H1 (cell line): ENCODE results near the gene ARMS2. TPM values are rescaled to one million over a fixed set of nuclear protein-coding genes. Genes with fewer than 3 reads are reported as not detected.
A peak's percentile ranks its signal among the peaks of the same experiment; 100 is the strongest.

Source experiments
- CTCF ChIA-PET: fragments of 300-600 bp; sonication (Branson Sonifier 250); formaldehyde crosslinking; loops from one replicate; lab custom pipeline; 2021; ENCODE audit not compliant: partially characterized antibody; lab: Charles Lee
- POLR2A ChIA-PET: fragments of 300-600 bp; sonication (Branson Sonifier 250); formaldehyde crosslinking; loops from one replicate; lab custom pipeline; 2021; ENCODE audit warnings: inconsistent platforms; ENCODE audit not compliant: partially characterized antibody; lab: Charles Lee
- DNase-seq, 2 experiments: peaks; one replicate each; pipeline versions ENCODE4 v3.0.0 to v3.0.0-alpha.2; 2010 to 2022; ENCODE audit warnings: low spot score in 2 of 2, low read depth in 1 of 2, mixed read lengths in 1 of 2
- FAIRE-seq: peaks from 2 replicates; lab custom pipeline; 2011; peaks lifted over from hg19 to GRCh38; lab: Jason Lieb, UNC
- H2AFZ ChIP-seq: 2 replicates; pipeline ENCODE4 v1.8.1; 2012; ENCODE audit warnings: low read length, inconsistent platforms
- H2AK5ac ChIP-seq: 2 replicates; pipeline ENCODE4 v1.6.1; 2013; ENCODE audit warnings: low read depth, low read length
- H2BK120ac ChIP-seq: replicated peaks from 2 replicates; pipeline ENCODE3; 2013; ENCODE audit warnings: low read depth, low read length, inconsistent platforms
- H2BK12ac ChIP-seq: 2 replicates; pipeline ENCODE4 v1.6.1; 2013; ENCODE audit warnings: low read depth, low read length
- H2BK15ac ChIP-seq: 2 replicates; pipeline ENCODE4 v1.6.1; 2013; ENCODE audit warnings: low read length
- H2BK20ac ChIP-seq: 2 replicates; pipeline ENCODE4 v1.6.1; 2013; ENCODE audit warnings: low read length
- H2BK5ac ChIP-seq: 2 replicates; pipeline ENCODE4 v1.6.1; 2013; ENCODE audit warnings: low read depth, low read length
- H3K14ac ChIP-seq: 2 replicates; pipeline ENCODE4 v1.6.1; 2013; ENCODE audit warnings: inconsistent platforms; ENCODE audit not compliant: insufficient read length
- H3K18ac ChIP-seq: 2 replicates; pipeline ENCODE4 v1.6.1; 2013; ENCODE audit warnings: low read length; ENCODE audit errors: extremely low read depth
- H3K23ac ChIP-seq: 2 replicates; pipeline ENCODE4 v1.6.1; 2013; ENCODE audit warnings: inconsistent platforms; ENCODE audit not compliant: insufficient read length
- H3K23me2 ChIP-seq: 2 replicates; pipeline ENCODE4 v1.6.1; 2013; ENCODE audit warnings: low read depth, low read length
- H3K27ac ChIP-seq: 2 replicates; pipeline ENCODE4 v1.6.1; 2011; ENCODE audit warnings: low read depth, low read length, inconsistent platforms
- H3K27me3 ChIP-seq, 4 experiments: replicated peaks in 1 of 4; 1 replicate in 1 of 4; 2 replicates in 3 of 4; pipeline versions ENCODE4 v1.6.1 to v1.8.1; 2011 to 2013; ENCODE audit warnings: low read length in 3 of 4, mild to moderate bottlenecking in 3 of 4, inconsistent platforms in 2 of 4, mixed read lengths in 2 of 4, moderate library complexity in 1 of 4; ENCODE audit not compliant: control insufficient read depth in 3 of 4, insufficient read depth in 3 of 4; ENCODE audit errors: extremely low read depth in 1 of 4
- H3K36me3 ChIP-seq, 4 experiments: 2 replicates each; pipeline versions ENCODE4 v1.6.1 to v1.8.1; 2011 to 2013; ENCODE audit warnings: mild to moderate bottlenecking in 4 of 4, low read length in 3 of 4, moderate library complexity in 2 of 4, control low read depth in 1 of 4, inconsistent platforms in 1 of 4; ENCODE audit not compliant: insufficient read depth in 4 of 4, control insufficient read depth in 2 of 4
- H3K4ac ChIP-seq: replicated peaks from 2 replicates; pipeline ENCODE3; 2013; ENCODE audit warnings: low read length, low read depth, mixed read lengths, inconsistent platforms; ENCODE audit not compliant: insufficient read length
- H3K4me1 ChIP-seq, 4 experiments: replicated peaks in 1 of 4; 1 replicate in 1 of 4; 2 replicates in 3 of 4; pipeline versions ENCODE4 v1.6.1 to v1.8.1; 2011 to 2013; ENCODE audit warnings: low read length in 3 of 4, inconsistent platforms in 2 of 4, mixed read lengths in 1 of 4; ENCODE audit not compliant: insufficient read depth in 4 of 4, control insufficient read depth in 3 of 4
- H3K4me2 ChIP-seq, 2 experiments: 2 replicates each; pipeline versions ENCODE4 v1.6.1 to v1.8.1; 2011 to 2013; ENCODE audit warnings: low read depth in 2 of 2, low read length in 2 of 2, control low read depth in 1 of 2, inconsistent platforms in 1 of 2, mild to moderate bottlenecking in 1 of 2; ENCODE audit not compliant: insufficient read depth in 1 of 2
- H3K4me3 ChIP-seq, 4 experiments: fragments of 200-600, 300-600 bp in 1 of 4; sonication (generic), shearing (Covaris generic), sonication (Bioruptor Twin) in 1 of 4; 2 replicates each; pipeline versions ENCODE4 v1.5.1 to v1.8.1; 2011 to 2016; ENCODE audit warnings: low read length in 4 of 4, low read depth in 3 of 4, control low read depth in 2 of 4, inconsistent platforms in 2 of 4, mild to moderate bottlenecking in 2 of 4, mixed read lengths in 1 of 4, moderate library complexity in 1 of 4; ENCODE audit not compliant: insufficient read depth in 2 of 4; ENCODE audit errors: extremely low read depth in 1 of 4
- H3K56ac ChIP-seq: replicated peaks from 2 replicates; pipeline ENCODE3; 2013; ENCODE audit warnings: low read depth, mild to moderate bottlenecking, mixed read lengths, low read length, inconsistent platforms; ENCODE audit not compliant: insufficient read length
- H3K79me1 ChIP-seq: 2 replicates; pipeline ENCODE4 v1.6.1; 2013; ENCODE audit warnings: low read depth, low read length, control low read depth
- H3K79me2 ChIP-seq, 2 experiments: 2 replicates each; pipeline versions ENCODE4 v1.6.1 to v1.8.1; 2012 to 2013; ENCODE audit warnings: low read length in 2 of 2, mild to moderate bottlenecking in 2 of 2, inconsistent platforms in 1 of 2; ENCODE audit not compliant: insufficient read depth in 2 of 2, control insufficient read depth in 1 of 2
- H3K9ac ChIP-seq, 4 experiments: replicated peaks in 1 of 4; 1 replicate in 1 of 4; 2 replicates in 3 of 4; pipeline versions ENCODE4 v1.6.1 to v1.8.1; 2011 to 2013; ENCODE audit warnings: low read depth in 3 of 4, low read length in 3 of 4, control low read depth in 2 of 4, mild to moderate bottlenecking in 2 of 4, moderate library complexity in 2 of 4, inconsistent platforms in 1 of 4; ENCODE audit errors: extremely low read depth in 1 of 4
- H3K9me3 ChIP-seq, 2 experiments: 2 replicates each; pipeline versions ENCODE4 v1.6.1 to v1.8.1; 2012 to 2013; ENCODE audit warnings: mild to moderate bottlenecking in 2 of 2, moderate library complexity in 2 of 2, control low read depth in 1 of 2, inconsistent platforms in 1 of 2, low read depth in 1 of 2, low read length in 1 of 2, mixed read lengths in 1 of 2; ENCODE audit not compliant: insufficient read depth in 2 of 2
- H4K20me1 ChIP-seq, 2 experiments: replicated peaks in 1 of 2; 2 replicates each; pipeline versions ENCODE3 to v1.8.1; 2011 to 2013; ENCODE audit warnings: inconsistent platforms in 2 of 2, low read length in 2 of 2, mild to moderate bottlenecking in 1 of 2; ENCODE audit not compliant: insufficient read depth in 2 of 2, control insufficient read depth in 1 of 2
- H4K5ac ChIP-seq: 2 replicates; pipeline ENCODE4 v1.6.1; 2013; ENCODE audit warnings: low read length, low read depth, mixed read lengths, inconsistent platforms; ENCODE audit not compliant: insufficient read length
- H4K8ac ChIP-seq: 2 replicates; pipeline ENCODE4 v1.8.0; 2013; ENCODE audit warnings: mild to moderate bottlenecking, moderate library complexity, low read length, inconsistent platforms; ENCODE audit not compliant: insufficient read depth; ENCODE audit errors: extremely low read depth
- H4K91ac ChIP-seq: replicated peaks from 2 replicates; pipeline ENCODE3; 2013; ENCODE audit warnings: low read length, mixed read lengths, inconsistent platforms; ENCODE audit not compliant: insufficient read length
- ASH2L ChIP-seq: fragments of 200-600, 300-600 bp; sonication (generic); IDR thresholded peaks from one replicate; pipeline ENCODE4 v1.7.1; 2017; ENCODE audit warnings: low read length
- CBX8 ChIP-seq: fragments of 300-800, 300-1000 bp; sonication (generic); IDR thresholded peaks from 2 replicates; pipeline ENCODE4 v1.7.1; 2016; ENCODE audit warnings: low read depth, low read length, borderline replicate concordance
- JUND ChIP-seq: IDR thresholded peaks from 2 replicates; pipeline ENCODE4 v1.6.1; 2011; ENCODE audit warnings: mild to moderate bottlenecking, improper control_type of control experiment, low read length
- KDM5A ChIP-seq: fragments of 200-600 bp; IDR thresholded peaks from 2 replicates; pipeline ENCODE4 v1.7.1; 2012; ENCODE audit warnings: mild to moderate bottlenecking, low read length, inconsistent platforms, mixed read lengths
- MAFK ChIP-seq: IDR thresholded peaks from 2 replicates; pipeline ENCODE4 v1.6.1; 2012; ENCODE audit warnings: low read depth, mild to moderate bottlenecking, improper control_type of control experiment, low read length
- POLR2AphosphoS5 ChIP-seq: IDR thresholded peaks from 2 replicates; pipeline ENCODE4 v1.6.1; 2011; ENCODE audit warnings: low read depth, low read length
- POU5F1 ChIP-seq: IDR thresholded peaks from 2 replicates; pipeline ENCODE4 v1.6.1; 2011; ENCODE audit warnings: low read depth, mild to moderate bottlenecking, low read length, moderate library complexity
- RBBP5 ChIP-seq: IDR thresholded peaks from 2 replicates; pipeline ENCODE4 v1.7.1; 2012; ENCODE audit warnings: low read depth, mild to moderate bottlenecking, inconsistent platforms, low read length, moderate library complexity, borderline replicate concordance
- RNF2 ChIP-seq: fragments of 200-900, 300-1000 bp; sonication (generic); IDR thresholded peaks from 2 replicates; pipeline ENCODE4 v1.7.1; 2016; ENCODE audit warnings: borderline replicate concordance, low read depth, mild to moderate bottlenecking, antibody characterized with exemption, low read length; ENCODE audit not compliant: poor library complexity, severe bottlenecking; ENCODE audit errors: missing control alignments
- SRF ChIP-seq: IDR thresholded peaks from 2 replicates; pipeline ENCODE4 v1.6.1; 2011; ENCODE audit warnings: mild to moderate bottlenecking, low read depth, low read length, moderate library complexity
- SUZ12 ChIP-seq: fragments of 200-600 bp; sonication (generic); IDR thresholded peaks from 2 replicates; pipeline ENCODE4 v1.6.1; 2012; ENCODE audit warnings: mild to moderate bottlenecking, inconsistent platforms, low read length, moderate library complexity, mixed read lengths
- TCF12 ChIP-seq: IDR thresholded peaks from 2 replicates; pipeline ENCODE4 v1.6.1; 2011; ENCODE audit warnings: low read depth, mild to moderate bottlenecking, low read length
- WGBS, 2 experiments: shearing (Covaris generic) in 1 of 2; methylation state at CpG; one replicate each; pipeline versions ENCODE4 v1.1.6 to v1.1.7; 2013 to 2015; ENCODE audit warnings: low lambda C conversion rate in 2 of 2, mixed read lengths in 2 of 2, inconsistent platforms in 1 of 2, low coverage in 1 of 2, missing lambda C conversion rate in 1 of 2; ENCODE audit not compliant: insufficient replicate concordance in 2 of 2, insufficient coverage in 1 of 2, insufficient read length in 1 of 2; ENCODE audit errors: extremely low coverage in 1 of 2, missing lambda C conversion rate in 1 of 2; 5-methylcytosine and 5-hydroxymethylcytosine counted together
- polyA plus RNA-seq, 7 experiments: library from polyadenylated mRNA; depleted of rRNA in 3 of 7; stranded (reverse) in 5 of 7; unstranded in 2 of 7; fragments of >200 nt in 5 of 7; fragments of 200-250 nt in 2 of 7; gene quantifications; 1 replicate in 5 of 7; 2 replicates in 1 of 7; 4 replicates in 1 of 7; pipeline versions ENCODE4 v1.2.1 to v1.2.3, GENCODE V29; 2011 to 2013; ENCODE audit warnings: missing spikeins in 2 of 7, mixed read lengths in 2 of 7
- total RNA-seq: library from RNA; stranded (reverse); fragmentation: NEBNext Ultra II Directional; extraction: Animal tissue kit (Norgen Biotek cat#: 25700); gene quantifications from 2 replicates; pipeline ENCODE4 v1.2.1, GENCODE V29; 2021

The ARMS2 gene
- total and polyA plus RNA-seq, 2 of the 8 experiments (the other 6 are each of a cell fraction or from before 2014, with no cell fraction given) = not detected

DNA sequence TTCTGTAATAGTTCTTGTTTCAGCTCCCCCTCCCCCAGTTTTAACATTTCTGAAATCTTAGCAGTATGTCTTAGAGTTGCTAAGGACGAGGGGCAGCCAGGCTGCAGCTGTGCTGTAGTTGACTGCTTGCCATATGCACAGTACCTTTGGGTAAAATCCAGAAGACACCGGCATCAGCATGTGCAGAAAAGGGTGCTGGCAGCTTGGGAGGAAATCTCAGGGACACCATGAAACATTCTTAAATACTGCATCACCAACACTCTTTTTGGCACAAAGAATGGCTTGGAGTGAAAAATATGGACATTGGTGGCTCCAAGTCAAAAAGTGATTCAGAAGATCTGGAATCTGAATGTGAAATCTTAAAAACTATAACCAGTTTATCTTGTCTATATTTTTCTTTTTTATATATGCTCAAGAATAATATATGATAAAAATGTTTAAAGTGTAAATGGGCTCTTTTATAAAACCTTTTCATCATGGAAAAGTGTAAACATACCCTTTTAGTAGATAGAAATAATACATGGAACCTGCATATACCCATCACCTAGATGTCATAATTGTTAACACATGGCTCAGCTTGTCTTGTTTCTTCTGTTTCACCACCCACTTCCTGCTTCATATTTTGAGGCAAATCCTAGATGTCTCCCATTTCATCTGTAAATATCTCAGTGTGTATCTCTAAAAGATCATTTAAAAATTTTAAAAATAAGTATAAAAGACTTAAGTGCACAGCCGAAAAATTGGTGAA lies 34.4 kb upstream of the ARMS2 start:
- H3K23me2 ChIP-seq = no peaks in the 10 kb centered on the region
- no peak overlapping the region for H3K18ac ChIP-seq
- ChIA-PET POLR2A (no interaction called here), CTCF (interaction anchor here (0.5 to 1.8 kb wide), 6 partner anchors 15 to 140 kb away, joined by 3 to 7 read pairs (median 3); no protein-coding TSS in a partner anchor)
- no peak overlapping the region for H2AFZ ChIP-seq
- H3K4me2 ChIP-seq = 0 out of 4 replicates have a peak overlapping the region, but pooled peaks of 1 of the 2 experiments have one; percentile 17
- H2BK12ac ChIP-seq = no peak overlapping the region
- no peak overlapping the region for H4K91ac ChIP-seq
- no peak overlapping the region for H3K27ac ChIP-seq
- H3K27me3 ChIP-seq = no peaks in the 10 kb centered on the region
- DNase-seq = no peak
- H2BK20ac ChIP-seq = no peak overlapping the region
- no peak overlapping the region for H3K4me3 ChIP-seq
- H3K79me2 ChIP-seq = no peaks in the 10 kb centered on the region
- FAIRE-seq = no peak
- H2BK5ac ChIP-seq = no peak overlapping the region
- 0 out of 7 replicates have a peak, but pooled peaks cover 0 to 3% (median 0%) of the 10 kb centered on the region in 4 experiments for H3K4me1 ChIP-seq
- WGBS, 2 experiments = 80% methylated on average over 3 of the region's 3 CpGs; no CpG with 5 or more reads in 1 of the 2 experiments
- H2BK120ac ChIP-seq = no peak overlapping the region
- no peaks in the 10 kb centered on the region for H4K20me1 ChIP-seq
- peaks cover 0 to 32% (median 4%) of the 10 kb centered on the region in 4 experiments; a peak in 5 of 8 replicates for H3K36me3 ChIP-seq
- no peak overlapping the region for H4K8ac ChIP-seq
- H3K9ac ChIP-seq = peak overlapping the region in 1 of 4 experiments; percentile 34; a peak in 1 of 7 replicates
- no peaks in the 10 kb centered on the region for H3K9me3 ChIP-seq
- no peak overlapping the region for H4K5ac ChIP-seq
- no peak overlapping the region for H3K14ac ChIP-seq
- H3K79me1 ChIP-seq = no peaks in the 10 kb centered on the region; the same call in 1 of the 2 replicates
- no peak overlapping the region for H3K23ac ChIP-seq
- H2AK5ac ChIP-seq = no peak overlapping the region
- no peak overlapping the region for H3K56ac ChIP-seq
- no peak overlapping the region for H2BK15ac ChIP-seq
- no peak overlapping the region for H3K4ac ChIP-seq
- TF ChIP-seq TCF12 = no peak
- no peak for TF ChIP-seq RBBP5
- no peak for TF ChIP-seq ASH2L
- TF ChIP-seq POLR2AphosphoS5 = no peak
- no peak for TF ChIP-seq SRF
- no peak for TF ChIP-seq JUND
- no peak for TF ChIP-seq MAFK
- no peak for TF ChIP-seq RNF2
- TF ChIP-seq POU5F1 = no peak
- no peak for TF ChIP-seq CBX8
- TF ChIP-seq SUZ12 = no peak
- no peak for TF ChIP-seq KDM5A
